ENCODE results near the gene CYFIP1. TPM values are rescaled to one million over a fixed set of nuclear protein-coding genes. Genes with fewer than 3 reads are reported as not detected.

CYFIP1 gene
- total RNA-seq, 1 experiment from 2014 or later: 205 TPM

- no peaks in the 10 kb centered on the region for H3K27me3 ChIP-seq (replicated peaks; ENCODE audit: control insufficient read depth, insufficient read depth, low read length)
- Mint-ChIP-seq H3K27me3 (ENCODE audit: insufficient read depth, unreplicated experiment) (no peaks in the 10 kb centered on the region), H3K4me3 (ENCODE audit: unreplicated experiment) (no peak overlapping the region), H3K9me3 (ENCODE audit: unreplicated experiment) (no peaks in the 10 kb centered on the region), H3K27ac (ENCODE audit: unreplicated experiment) (no peak overlapping the region), H3K4me1 (ENCODE audit: low read depth, unreplicated experiment) (peaks cover 4% of the 10 kb centered on the region), H3K36me3 (ENCODE audit: insufficient read depth, unreplicated experiment) (peaks cover 89% of the 10 kb centered on the region)
- TF ChIP-seq CTCF (IDR thresholded peaks at IDR 0.05; ENCODE audit: insufficient read depth in 1 of 2, low read depth in 1 of 2, low read length in 1 of 2, severe bottlenecking in 1 of 2, unreplicated experiment in 1 of 2): no peak
- ChIA-PET POLR2A (no interaction called here), CTCF (no interaction called here)
- no peaks in the 10 kb centered on the region for H3K9me3 ChIP-seq
- intact Hi-C loops (cut with micrococcal nuclease; ENCODE audit: unreplicated experiment): no loop called here
- DNase-seq: peak in 1 of 2 experiments; percentile 30
- H3K36me3 ChIP-seq (ENCODE audit: control insufficient read depth, insufficient read depth, low read length): peaks cover 11% of the 10 kb centered on the region
- no TSS peak for BruUV-seq (replicated peaks)
- H3K4me1 ChIP-seq: no peaks in the 10 kb centered on the region
- no peak overlapping the region for H3K4me3 ChIP-seq (ENCODE audit: low read depth, low read length)
Measured at GRCh38 chr15:22878103-22878502, 102.1 kb downstream of the CYFIP1 start.

GRCh38 chr15:22877607-22878006, 102.6 kb downstream of the CYFIP1 start:
- TF ChIP-seq CTCF (IDR thresholded peaks at IDR 0.05; ENCODE audit: insufficient read depth in 1 of 2, low read depth in 1 of 2, low read length in 1 of 2, severe bottlenecking in 1 of 2, unreplicated experiment in 1 of 2): no peak
- Histone ChIP-seq H3K4me1 (no peaks in the 10 kb centered on the region), H3K9me3 (no peaks in the 10 kb centered on the region), H3K36me3 (ENCODE audit: control insufficient read depth, insufficient read depth, low read length) (peaks cover 11% of the 10 kb centered on the region), H3K4me3 (ENCODE audit: low read depth, low read length) (no peak overlapping the region), H3K27me3 (replicated peaks; ENCODE audit: control insufficient read depth, insufficient read depth, low read length) (no peaks in the 10 kb centered on the region)
- Mint-ChIP-seq H3K9me3 (ENCODE audit: unreplicated experiment) (no peaks in the 10 kb centered on the region), H3K27me3 (ENCODE audit: insufficient read depth, unreplicated experiment) (no peaks in the 10 kb centered on the region), H3K27ac (ENCODE audit: unreplicated experiment) (no peak overlapping the region), H3K36me3 (ENCODE audit: insufficient read depth, unreplicated experiment) (peaks cover 90% of the 10 kb centered on the region), H3K4me1 (ENCODE audit: low read depth, unreplicated experiment) (peaks cover 4% of the 10 kb centered on the region), H3K4me3 (ENCODE audit: unreplicated experiment) (no peak overlapping the region)
- DNase-seq: peak in 1 of 2 experiments; percentile 26
- intact Hi-C loops (cut with micrococcal nuclease; ENCODE audit: unreplicated experiment): no loop called here
- ChIA-PET CTCF (no interaction called here), POLR2A (no interaction called here)
- BruUV-seq (replicated peaks): no TSS peak

DNA sequence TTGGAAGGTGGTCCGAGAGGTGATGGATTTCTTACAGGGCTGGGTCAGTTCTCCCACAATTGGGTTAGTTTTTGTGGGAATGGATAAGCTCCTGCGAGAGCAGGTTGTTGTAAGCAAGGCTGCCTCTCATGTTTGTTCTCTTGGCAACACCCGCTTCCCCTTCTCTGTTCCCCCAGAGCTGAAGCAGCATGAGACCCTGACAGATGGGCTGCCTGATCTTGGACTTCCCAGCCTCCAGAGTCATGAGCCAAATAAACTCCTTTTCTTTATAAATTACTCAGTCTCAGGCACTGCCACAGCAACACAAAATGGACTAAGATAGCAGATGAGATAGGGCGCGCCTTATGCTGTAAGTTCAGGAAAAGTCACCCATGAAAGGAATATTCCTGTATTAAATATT, 103.1 kb downstream of the CYFIP1 start:
- H3K9me3 ChIP-seq: no peaks in the 10 kb centered on the region
- Mint-ChIP-seq H3K27me3 (ENCODE audit: insufficient read depth, unreplicated experiment) (no peaks in the 10 kb centered on the region), H3K9me3 (ENCODE audit: unreplicated experiment) (no peaks in the 10 kb centered on the region), H3K4me3 (ENCODE audit: unreplicated experiment) (no peak overlapping the region), H3K4me1 (ENCODE audit: low read depth, unreplicated experiment) (peaks cover 4% of the 10 kb centered on the region), H3K36me3 (ENCODE audit: insufficient read depth, unreplicated experiment) (peaks cover 92% of the 10 kb centered on the region), H3K27ac (ENCODE audit: unreplicated experiment) (no peak overlapping the region)
- ChIA-PET CTCF (no interaction called here), POLR2A (no interaction called here)
- peak in 1 of 2 experiments; percentile 7 for DNase-seq
- H3K4me1 ChIP-seq: no peaks in the 10 kb centered on the region
- H3K36me3 ChIP-seq (ENCODE audit: control insufficient read depth, insufficient read depth, low read length): peaks cover 11% of the 10 kb centered on the region
- H3K4me3 ChIP-seq (ENCODE audit: low read depth, low read length): no peak overlapping the region
- BruUV-seq (replicated peaks): no TSS peak
- TF ChIP-seq CTCF (IDR thresholded peaks at IDR 0.05; ENCODE audit: insufficient read depth in 1 of 2, low read depth in 1 of 2, low read length in 1 of 2, severe bottlenecking in 1 of 2, unreplicated experiment in 1 of 2): no peak
- H3K27me3 ChIP-seq (replicated peaks; ENCODE audit: control insufficient read depth, insufficient read depth, low read length): no peaks in the 10 kb centered on the region
- intact Hi-C loops (cut with micrococcal nuclease; ENCODE audit: unreplicated experiment): no loop called here
